Caco-2 (cell line): ENCODE measurements around the gene ADARB2. TPM values are rescaled to one million over a fixed set of nuclear protein-coding genes. Genes with fewer than 3 reads are reported as not detected.

Source experiments
- BruUV-seq: library from RNA; stranded (reverse); fragments of 400-500 nt; replicated peaks from 2 replicates; lab custom pipeline; 2021; lab: Mats Ljungman, UMichigan
- CTCF ChIA-PET: fragments of 300-600 bp; sonication (Branson Sonifier 250); formaldehyde crosslinking; loops from one replicate; lab custom pipeline; 2022; ENCODE audit warnings: antibody characterized with exemption; lab: Charles Lee
- POLR2A ChIA-PET: fragments of 300-600 bp; sonication (Branson Sonifier 250); formaldehyde crosslinking; loops from one replicate; lab custom pipeline; 2022; ENCODE audit warnings: antibody characterized with exemption; lab: Charles Lee
- DNase-seq, 2 experiments: peaks; one replicate each; pipeline versions ENCODE4 v3.0.0 to v3.0.0-alpha.2; 2020 to 2022
- H3K27me3 ChIP-seq: replicated peaks from 2 replicates; pipeline ENCODE4 v1.6.0; 2011; ENCODE audit warnings: low read length; ENCODE audit not compliant: control insufficient read depth, insufficient read depth
- H3K36me3 ChIP-seq: 2 replicates; pipeline ENCODE4 v1.5.1; 2011; ENCODE audit warnings: low read length; ENCODE audit not compliant: control insufficient read depth, insufficient read depth
- H3K4me1 ChIP-seq: fragments of 250-450 bp; sonication (Bioruptor Pico); 2 replicates; pipeline ENCODE4 v1.5.1; 2020; ENCODE audit warnings: mild to moderate bottlenecking
- H3K4me3 ChIP-seq: 2 replicates; pipeline ENCODE4 v1.5.1; 2011; ENCODE audit warnings: low read depth, mild to moderate bottlenecking, control low read depth, low read length
- H3K9me3 ChIP-seq: fragments of 250-450 bp; sonication (Bioruptor Pico); 2 replicates; pipeline ENCODE4 v1.5.1; 2020; ENCODE audit warnings: mild to moderate bottlenecking, moderate library complexity
- H3K27ac Mint-ChIP-seq: one replicate; pipeline ENCODE4 v1.8.0; 2022; ENCODE audit warnings: mixed read lengths; ENCODE audit not compliant: unreplicated experiment
- H3K27me3 Mint-ChIP-seq: one replicate; pipeline ENCODE4 v1.8.0; 2022; ENCODE audit warnings: mixed read lengths; ENCODE audit not compliant: insufficient read depth, unreplicated experiment
- H3K36me3 Mint-ChIP-seq: one replicate; pipeline ENCODE4 v1.8.0; 2022; ENCODE audit warnings: mild to moderate bottlenecking, mixed read lengths; ENCODE audit not compliant: insufficient read depth, unreplicated experiment
- H3K4me1 Mint-ChIP-seq: one replicate; pipeline ENCODE4 v1.8.0; 2022; ENCODE audit warnings: low read depth, mixed read lengths; ENCODE audit not compliant: unreplicated experiment
- H3K4me3 Mint-ChIP-seq: one replicate; pipeline ENCODE4 v1.8.0; 2022; ENCODE audit warnings: mild to moderate bottlenecking, moderate library complexity, mixed read lengths; ENCODE audit not compliant: unreplicated experiment
- H3K9me3 Mint-ChIP-seq: one replicate; pipeline ENCODE4 v1.8.0; 2022; ENCODE audit warnings: mixed read lengths; ENCODE audit not compliant: unreplicated experiment
- intact Hi-C: fragments of 100-400 bp; cut with micrococcal nuclease; formaldehyde crosslinking; loops from one replicate; pipeline ENCODE4 v1.10.0; 2022; ENCODE audit not compliant: unreplicated experiment
- total RNA-seq: library from RNA; stranded (reverse); gene quantifications from 2 replicates; pipeline ENCODE4 v1.2.3, GENCODE V29; 2022
- TF ChIP-seq, protein P1 (sequence below), 2 experiments: fragments of 200-600 bp in 1 of 2; IDR thresholded peaks; 1 replicate in 1 of 2; 2 replicates in 1 of 2; pipeline versions ENCODE4 v1.5.1 to v1.8.0; 2011 to 2022; ENCODE audit warnings: antibody characterized with exemption in 1 of 2, control low read depth in 1 of 2, inconsistent platforms in 1 of 2, low read depth in 1 of 2, low read length in 1 of 2, mild to moderate bottlenecking in 1 of 2, moderate library complexity in 1 of 2; ENCODE audit not compliant: insufficient read depth in 1 of 2, severe bottlenecking in 1 of 2, unreplicated experiment in 1 of 2

The ADARB2 gene
- total RNA-seq, 1 experiment from 2014 or later: 0.27 TPM

DNA sequence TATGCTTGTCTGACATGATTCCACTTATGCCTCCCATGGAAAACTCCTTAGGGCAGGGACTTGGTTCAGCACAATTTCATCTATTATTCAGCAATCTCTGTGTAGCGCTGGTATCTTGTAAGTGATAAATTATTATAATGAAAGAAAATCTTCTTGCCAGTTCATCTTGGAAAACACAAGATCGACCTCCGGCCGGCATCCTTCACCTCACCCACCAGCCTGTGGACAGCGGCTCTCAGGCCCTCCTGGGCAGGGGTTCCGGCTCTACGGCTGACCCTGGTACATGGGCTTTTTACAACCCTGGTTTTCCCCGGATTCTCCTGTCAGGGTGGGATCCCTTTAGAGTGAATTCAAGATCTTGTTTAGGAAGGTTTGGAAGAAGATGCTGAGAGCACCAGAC lies 145.6 kb downstream of the ADARB2 start:
- Histone ChIP-seq H3K9me3 (0 out of 2 replicates have a peak, but pooled peaks cover 8% of the 10 kb centered on the region), H3K36me3 (no peaks in the 10 kb centered on the region), H3K4me3 (no peak overlapping the region), H3K27me3 (peaks cover 3% of the 10 kb centered on the region), H3K4me1 (no peaks in the 10 kb centered on the region)
- BruUV-seq: no TSS peak
- Mint-ChIP-seq H3K27me3 (peaks cover 44% of the 10 kb centered on the region), H3K36me3 (no peaks in the 10 kb centered on the region), H3K4me1 (no peaks in the 10 kb centered on the region), H3K9me3 (no peaks in the 10 kb centered on the region), H3K4me3 (no peak overlapping the region), H3K27ac (no peak overlapping the region)
- intact Hi-C loops: no loop called here
- ChIA-PET POLR2A (no interaction called here), CTCF (no interaction called here)
- DNase-seq: no peak
- TF ChIP-seq, protein P1, sequence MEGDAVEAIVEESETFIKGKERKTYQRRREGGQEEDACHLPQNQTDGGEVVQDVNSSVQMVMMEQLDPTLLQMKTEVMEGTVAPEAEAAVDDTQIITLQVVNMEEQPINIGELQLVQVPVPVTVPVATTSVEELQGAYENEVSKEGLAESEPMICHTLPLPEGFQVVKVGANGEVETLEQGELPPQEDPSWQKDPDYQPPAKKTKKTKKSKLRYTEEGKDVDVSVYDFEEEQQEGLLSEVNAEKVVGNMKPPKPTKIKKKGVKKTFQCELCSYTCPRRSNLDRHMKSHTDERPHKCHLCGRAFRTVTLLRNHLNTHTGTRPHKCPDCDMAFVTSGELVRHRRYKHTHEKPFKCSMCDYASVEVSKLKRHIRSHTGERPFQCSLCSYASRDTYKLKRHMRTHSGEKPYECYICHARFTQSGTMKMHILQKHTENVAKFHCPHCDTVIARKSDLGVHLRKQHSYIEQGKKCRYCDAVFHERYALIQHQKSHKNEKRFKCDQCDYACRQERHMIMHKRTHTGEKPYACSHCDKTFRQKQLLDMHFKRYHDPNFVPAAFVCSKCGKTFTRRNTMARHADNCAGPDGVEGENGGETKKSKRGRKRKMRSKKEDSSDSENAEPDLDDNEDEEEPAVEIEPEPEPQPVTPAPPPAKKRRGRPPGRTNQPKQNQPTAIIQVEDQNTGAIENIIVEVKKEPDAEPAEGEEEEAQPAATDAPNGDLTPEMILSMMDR (IDR thresholded peaks at IDR 0.05; ENCODE audit: insufficient read depth in 1 of 2, low read depth in 1 of 2, low read length in 1 of 2, severe bottlenecking in 1 of 2, unreplicated experiment in 1 of 2): no peak

DNA sequence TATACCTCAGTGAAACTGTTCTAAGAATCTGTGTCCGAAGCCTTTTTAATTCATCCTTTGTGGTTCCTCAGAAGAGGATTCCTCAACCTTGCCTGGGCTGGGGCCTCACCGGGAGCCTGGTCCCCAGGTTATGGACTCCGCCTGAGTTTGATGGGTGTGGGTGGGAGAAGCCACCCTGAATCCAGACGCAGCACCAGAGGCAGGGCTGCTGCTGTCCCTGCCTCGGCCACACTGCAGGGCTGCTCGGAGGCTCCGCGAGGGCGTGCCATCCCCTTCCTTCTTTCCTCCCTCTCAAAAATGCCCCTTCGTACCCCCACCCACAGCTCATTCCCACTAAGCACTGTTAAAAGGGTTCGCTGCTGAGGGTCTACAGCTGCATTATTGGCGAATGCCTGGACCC lies 146.3 kb downstream of the ADARB2 start:
- CTCF ChIA-PET: no interaction called here
- no TSS peak for BruUV-seq
- Mint-ChIP-seq H3K9me3 (no peaks in the 10 kb centered on the region), H3K4me1 (no peaks in the 10 kb centered on the region), H3K4me3 (no peak overlapping the region), H3K36me3 (no peaks in the 10 kb centered on the region), H3K27ac (no peak overlapping the region), H3K27me3 (peaks cover 38% of the 10 kb centered on the region)
- intact Hi-C loops: no loop called here
- POLR2A ChIA-PET: no interaction called here
- TF ChIP-seq, protein P1 (IDR thresholded peaks at IDR 0.05; ENCODE audit: insufficient read depth in 1 of 2, low read depth in 1 of 2, low read length in 1 of 2, severe bottlenecking in 1 of 2, unreplicated experiment in 1 of 2): no peak
- H3K9me3 ChIP-seq: 0 out of 2 replicates have a peak, but pooled peaks cover 8% of the 10 kb centered on the region
- H3K36me3 ChIP-seq: no peaks in the 10 kb centered on the region
- no peak overlapping the region for H3K4me3 ChIP-seq
- no peak for DNase-seq
- H3K4me1 ChIP-seq: no peaks in the 10 kb centered on the region
- peaks cover 3% of the 10 kb centered on the region for H3K27me3 ChIP-seq

DNA sequence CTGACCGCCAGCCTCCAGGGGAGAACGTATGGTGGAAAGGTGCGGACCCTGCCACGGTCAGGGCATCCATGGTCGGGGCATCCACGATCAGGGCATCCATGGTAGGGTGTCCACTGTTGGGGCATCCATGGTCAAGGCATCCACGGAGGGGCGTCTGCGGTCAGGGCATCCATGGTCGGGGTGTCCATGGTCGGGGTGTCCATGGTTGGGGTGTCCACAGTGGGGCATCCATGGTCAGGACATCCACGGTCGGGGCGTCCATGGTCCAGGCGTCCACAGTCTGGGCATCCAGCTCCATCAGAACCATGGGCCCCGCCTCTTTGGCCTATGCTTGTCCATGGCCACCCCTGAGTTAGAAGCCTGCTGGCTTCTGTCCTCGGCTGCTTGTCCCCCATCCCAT lies 148.1 kb downstream of the ADARB2 start:
- intact Hi-C loops: no loop called here
- Histone ChIP-seq H3K4me3 (no peak overlapping the region), H3K36me3 (no peaks in the 10 kb centered on the region), H3K27me3 (peaks cover 3% of the 10 kb centered on the region), H3K4me1 (no peaks in the 10 kb centered on the region), H3K9me3 (0 out of 2 replicates have a peak, but pooled peaks cover 8% of the 10 kb centered on the region)
- TF ChIP-seq, protein P1 (IDR thresholded peaks at IDR 0.05; ENCODE audit: insufficient read depth in 1 of 2, low read depth in 1 of 2, low read length in 1 of 2, severe bottlenecking in 1 of 2, unreplicated experiment in 1 of 2): no peak
- Mint-ChIP-seq H3K4me3 (no peak overlapping the region), H3K27ac (no peak overlapping the region), H3K27me3 (peaks cover 36% of the 10 kb centered on the region), H3K36me3 (no peaks in the 10 kb centered on the region), H3K9me3 (no peaks in the 10 kb centered on the region), H3K4me1 (no peaks in the 10 kb centered on the region)
- ChIA-PET POLR2A (no interaction called here), CTCF (no interaction called here)
- no peak for DNase-seq
- BruUV-seq: no TSS peak
